ENCODE results near the gene SPATS2.

DNA sequence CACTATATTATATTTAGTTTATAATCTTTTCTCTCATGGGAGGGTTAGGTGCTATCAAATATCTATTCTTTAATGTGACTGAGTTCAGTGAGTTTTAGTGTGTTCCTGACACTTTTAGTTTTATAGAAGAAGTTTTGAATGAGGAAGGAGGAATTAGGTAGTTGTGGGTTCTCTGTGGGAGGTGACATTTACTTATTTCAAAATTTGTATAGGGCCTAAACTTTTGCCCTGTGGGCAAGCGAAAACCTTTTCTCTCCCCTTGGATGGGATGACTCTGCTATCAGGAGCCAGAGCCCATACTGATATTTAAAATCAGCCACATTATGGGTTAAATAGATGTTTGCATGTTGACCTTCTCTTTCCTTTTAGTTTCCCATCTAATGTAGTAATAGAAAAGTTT, 43.6 kb downstream of the SPATS2 start:
- no peak for TF ChIP-seq POLR2A (IDR thresholded peaks at IDR 0.05)
- TF ChIP-seq, protein P1, sequence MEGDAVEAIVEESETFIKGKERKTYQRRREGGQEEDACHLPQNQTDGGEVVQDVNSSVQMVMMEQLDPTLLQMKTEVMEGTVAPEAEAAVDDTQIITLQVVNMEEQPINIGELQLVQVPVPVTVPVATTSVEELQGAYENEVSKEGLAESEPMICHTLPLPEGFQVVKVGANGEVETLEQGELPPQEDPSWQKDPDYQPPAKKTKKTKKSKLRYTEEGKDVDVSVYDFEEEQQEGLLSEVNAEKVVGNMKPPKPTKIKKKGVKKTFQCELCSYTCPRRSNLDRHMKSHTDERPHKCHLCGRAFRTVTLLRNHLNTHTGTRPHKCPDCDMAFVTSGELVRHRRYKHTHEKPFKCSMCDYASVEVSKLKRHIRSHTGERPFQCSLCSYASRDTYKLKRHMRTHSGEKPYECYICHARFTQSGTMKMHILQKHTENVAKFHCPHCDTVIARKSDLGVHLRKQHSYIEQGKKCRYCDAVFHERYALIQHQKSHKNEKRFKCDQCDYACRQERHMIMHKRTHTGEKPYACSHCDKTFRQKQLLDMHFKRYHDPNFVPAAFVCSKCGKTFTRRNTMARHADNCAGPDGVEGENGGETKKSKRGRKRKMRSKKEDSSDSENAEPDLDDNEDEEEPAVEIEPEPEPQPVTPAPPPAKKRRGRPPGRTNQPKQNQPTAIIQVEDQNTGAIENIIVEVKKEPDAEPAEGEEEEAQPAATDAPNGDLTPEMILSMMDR (IDR thresholded peaks at IDR 0.05) = no peak

All from lower leg skin (tissue), 3 donors.